GM21737 (cell line): ENCODE measurements around the gene DYDC1.
"Not testable (repeated sequence)": the region's sequence is repeated elsewhere in the genome, so short reads cannot be mapped to it uniquely, and the experiment has no call there.

Source experiments
- ATAC-seq: cut with Tn5 transposase; IDR thresholded peaks from one replicate; pipeline ENCODE4 v1.9.1; 2021; ENCODE audit warnings: mild to moderate bottlenecking, moderate library complexity; ENCODE audit not compliant: unreplicated experiment

The DYDC1 gene

DNA sequence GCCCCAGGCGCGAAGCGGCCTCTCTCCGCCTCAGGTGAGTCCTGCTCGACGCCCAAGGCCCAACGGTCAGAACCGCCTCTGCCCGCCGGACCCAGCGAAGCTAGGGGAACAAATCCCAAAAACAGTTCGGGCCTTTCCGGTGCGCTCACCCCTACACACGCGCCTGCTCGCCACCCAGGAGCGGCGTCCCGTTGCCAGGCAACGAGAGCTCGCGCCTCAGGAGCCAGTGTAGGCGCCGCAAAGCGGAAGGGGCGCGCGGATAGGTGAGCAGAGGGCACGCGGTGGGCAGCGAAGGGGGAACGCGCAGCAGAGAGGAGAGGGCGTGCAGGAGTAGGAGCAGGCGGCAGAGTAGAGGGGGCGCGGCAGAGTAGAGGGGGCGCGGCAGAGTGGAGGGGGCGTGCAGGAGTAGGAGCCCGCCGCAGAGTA, at the start of gene DYDC1, which contains the start of gene DYDC2:
Gene DYDC1, minus strand, starts transcription at position 193 of the 426 bp plus-strand sequence. CDS start 4,154 bp downstream, outside the sequence.
Gene DYDC2, plus strand, starts transcription at position 219 of the 426 bp plus-strand sequence. CDS start 5,663 bp downstream, outside the sequence.
- ATAC-seq, result peak; percentile 87

- ATAC-seq, result no peak
Observed at GRCh38 chr10:80406204-80406603, 49.6 kb upstream of the DYDC1 start.

DNA sequence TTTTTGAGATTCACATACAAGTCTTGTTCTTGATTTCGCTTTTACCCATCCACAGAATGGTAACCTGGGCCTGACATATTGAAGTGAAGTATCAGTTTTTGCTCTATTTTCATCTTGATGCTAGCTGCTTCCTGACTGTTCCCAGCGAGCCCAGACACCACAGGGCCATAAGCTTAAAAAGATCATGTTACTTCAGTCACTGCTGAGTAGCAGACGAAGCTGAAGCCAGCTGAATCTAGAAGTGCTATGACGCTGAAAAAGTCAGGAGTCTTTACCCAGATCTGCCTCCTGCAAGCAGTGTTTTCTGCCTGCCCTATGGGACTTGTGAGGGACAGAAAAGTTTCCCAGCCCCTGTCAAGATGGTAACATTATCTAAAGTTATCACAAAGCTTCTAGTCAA, 49.1 kb upstream of the DYDC1 start:
- no peak for ATAC-seq

GRCh38 chr10:80405035-80405434, 48.5 kb upstream of the DYDC1 start:
- no peak for ATAC-seq

DNA sequence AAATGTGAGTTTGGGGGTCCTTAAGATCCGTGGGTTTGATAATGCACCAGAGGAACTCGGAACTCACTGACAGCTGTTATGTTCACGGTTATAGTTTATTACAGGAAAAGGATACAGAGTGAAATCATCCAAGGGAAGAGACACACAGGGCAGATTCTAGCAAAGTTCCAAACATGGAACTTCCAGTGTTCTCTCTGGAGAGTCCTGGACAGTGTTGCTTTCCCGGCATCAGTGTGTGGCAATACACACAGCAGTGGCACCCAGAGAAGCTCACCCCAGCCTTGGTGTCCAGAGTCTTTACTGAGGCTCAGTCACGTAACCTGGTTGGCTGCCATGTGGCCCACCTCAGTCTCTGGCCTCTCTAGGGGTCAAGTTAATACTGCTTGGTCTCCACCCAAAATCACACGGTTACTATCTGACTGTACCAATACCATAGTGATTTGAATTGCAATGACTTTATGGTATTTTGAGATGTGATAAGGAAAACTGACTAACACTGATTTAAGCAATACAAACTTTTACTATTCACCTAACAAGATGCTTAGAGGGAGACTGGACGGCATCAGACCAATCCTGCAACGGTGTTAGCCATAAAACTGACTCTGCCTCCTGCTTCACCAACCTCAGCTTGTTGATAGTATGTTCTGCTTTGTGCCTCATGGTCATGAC, 43.7 kb upstream of the DYDC1 start:
- no peak for ATAC-seq

- ATAC-seq, result no peak
Observed at GRCh38 chr10:80397014-80397413, 40.5 kb upstream of the DYDC1 start.

DNA sequence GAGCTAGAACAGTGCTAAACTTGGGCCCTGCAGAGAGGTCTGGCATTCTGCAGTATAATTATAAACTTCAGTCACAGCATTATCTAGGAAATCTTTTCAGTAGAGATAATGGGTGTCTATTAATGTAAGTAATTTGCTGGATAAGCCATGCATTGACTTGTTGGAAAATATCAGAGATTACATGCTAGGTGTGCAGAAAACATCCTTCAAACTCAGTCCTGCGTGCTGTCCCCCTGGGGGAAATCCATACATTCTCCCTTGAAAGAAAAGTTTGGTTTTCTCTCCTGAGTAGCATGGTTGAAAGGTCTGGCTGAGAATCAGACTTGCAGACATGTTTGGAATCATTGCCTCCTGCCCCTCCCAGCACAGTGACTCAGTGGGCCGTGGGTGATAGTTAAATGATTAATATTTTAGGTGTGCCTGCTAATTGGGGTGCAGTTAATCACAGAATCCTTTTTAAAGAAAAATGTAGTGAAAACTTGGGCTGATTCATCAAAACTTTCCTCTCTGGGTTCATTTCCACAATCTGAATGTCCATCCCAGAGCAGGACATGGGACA, 37.9 kb upstream of the DYDC1 start:
- ATAC-seq, result no peak

- ATAC-seq, result no peak
Observed at GRCh38 chr10:80392250-80392649, 35.7 kb upstream of the DYDC1 start.

GRCh38 chr10:80390740-80391139, 34.2 kb upstream of the DYDC1 start:
- ATAC-seq, result no peak

DNA sequence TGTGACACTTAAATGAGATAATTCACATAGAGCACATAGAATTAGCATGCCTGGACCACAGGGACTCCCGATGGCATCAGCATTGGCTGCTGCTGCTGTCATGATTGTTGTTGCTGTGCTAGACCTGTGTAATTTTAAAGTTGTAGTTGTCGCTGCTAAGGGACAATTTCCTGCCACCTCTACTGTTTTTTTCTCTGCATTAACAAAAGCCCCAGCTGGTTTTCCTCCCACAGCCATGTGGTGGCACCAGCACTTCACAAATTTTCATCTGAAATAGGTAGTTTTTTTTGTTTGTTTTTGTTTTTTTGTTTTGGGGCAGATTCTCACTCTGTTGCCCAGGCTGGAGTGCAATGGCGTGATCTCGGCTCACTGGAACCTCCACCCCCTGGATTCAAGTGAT, 26.4 kb upstream of the DYDC1 start:
- ATAC-seq, result peak; percentile 63

DNA sequence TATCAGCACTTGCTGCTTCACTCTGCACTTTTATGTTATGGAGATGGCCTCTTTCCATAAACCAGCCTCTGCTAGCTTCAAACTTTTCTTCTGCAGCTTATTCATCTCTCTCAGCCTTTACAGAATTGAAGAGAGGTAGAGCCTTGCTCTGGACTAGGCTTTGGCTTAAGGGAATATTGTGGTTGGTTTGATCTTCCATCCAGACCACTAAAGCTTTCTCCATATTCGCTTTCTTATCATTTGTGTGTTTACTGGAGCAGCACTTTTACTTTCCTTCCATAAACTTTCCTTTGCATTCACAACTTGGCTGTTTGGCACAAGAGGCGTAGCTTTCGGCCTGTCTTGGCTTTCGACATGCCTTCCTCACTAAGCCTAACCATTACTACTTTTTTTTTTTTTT, 23.6 kb upstream of the DYDC1 start:
- no peak for ATAC-seq

DNA sequence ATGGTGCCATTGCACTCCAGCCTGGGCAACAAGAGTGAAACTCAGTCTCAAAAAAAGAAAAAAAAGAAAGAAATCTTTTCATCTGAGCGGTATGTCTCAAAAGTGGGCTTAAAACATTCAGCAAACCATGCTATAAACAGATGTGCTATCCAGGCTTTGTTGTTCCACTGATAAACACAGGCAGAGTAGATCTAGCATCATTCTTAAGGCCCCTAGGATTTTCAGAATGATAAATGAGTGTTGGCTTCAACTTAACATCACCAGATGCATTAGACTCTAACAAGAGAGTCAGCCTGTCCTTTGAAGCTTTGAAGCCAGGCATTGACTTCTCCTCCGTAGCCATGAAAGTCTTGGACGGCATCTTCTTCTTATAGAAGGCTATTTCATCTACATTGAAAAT, 23.1 kb upstream of the DYDC1 start:
- ATAC-seq, result no peak

GRCh38 chr10:80373502-80373901, 16.9 kb upstream of the DYDC1 start:
- no peak for ATAC-seq

GRCh38 chr10:80372675-80373074, 16.1 kb upstream of the DYDC1 start:
- no peak for ATAC-seq

DNA sequence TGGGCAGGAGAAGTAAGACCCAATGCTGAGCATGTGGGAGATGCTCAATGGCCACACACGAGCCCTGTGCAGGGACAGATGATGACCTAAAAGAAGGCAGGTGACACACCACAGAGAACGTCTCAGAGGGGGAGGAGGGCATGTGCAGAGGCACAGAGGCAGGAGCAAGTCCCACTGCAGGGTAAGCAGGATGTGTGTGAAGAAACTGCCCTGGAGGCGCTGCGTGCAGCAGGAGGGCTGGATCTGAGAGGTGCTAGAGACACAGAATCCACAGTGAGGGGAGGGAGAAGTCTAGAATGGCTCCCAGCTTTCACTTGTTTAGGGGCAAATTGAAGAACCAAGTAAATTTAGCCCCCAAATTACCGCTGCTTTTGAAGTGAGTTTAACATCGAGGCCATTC, 14.9 kb upstream of the DYDC1 start:
- ATAC-seq, result no peak

- no peak for ATAC-seq
Observed at GRCh38 chr10:80365510-80365909, 9.0 kb upstream of the DYDC1 start.

DNA sequence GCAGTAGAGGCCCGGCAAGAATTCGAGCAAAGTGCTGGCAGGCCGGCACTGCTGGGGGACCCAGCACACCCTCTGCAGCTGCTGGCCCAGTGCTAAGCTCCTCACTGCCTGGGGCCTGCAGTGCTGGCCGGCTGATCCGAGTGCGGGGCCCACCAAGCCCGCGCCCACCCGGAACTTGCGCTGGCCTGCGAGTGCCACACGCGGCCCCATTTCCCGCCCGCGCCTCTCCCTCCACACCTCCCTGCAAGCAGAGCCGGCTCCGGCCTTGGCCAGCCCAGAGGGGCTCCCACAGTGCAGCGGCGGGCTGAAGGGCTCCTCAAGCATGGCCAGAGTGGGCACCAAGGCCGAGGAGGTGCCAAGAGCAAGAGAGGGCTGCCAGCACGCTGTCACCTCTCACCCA, 3.1 kb upstream of the DYDC1 start:
- no peak for ATAC-seq

DNA sequence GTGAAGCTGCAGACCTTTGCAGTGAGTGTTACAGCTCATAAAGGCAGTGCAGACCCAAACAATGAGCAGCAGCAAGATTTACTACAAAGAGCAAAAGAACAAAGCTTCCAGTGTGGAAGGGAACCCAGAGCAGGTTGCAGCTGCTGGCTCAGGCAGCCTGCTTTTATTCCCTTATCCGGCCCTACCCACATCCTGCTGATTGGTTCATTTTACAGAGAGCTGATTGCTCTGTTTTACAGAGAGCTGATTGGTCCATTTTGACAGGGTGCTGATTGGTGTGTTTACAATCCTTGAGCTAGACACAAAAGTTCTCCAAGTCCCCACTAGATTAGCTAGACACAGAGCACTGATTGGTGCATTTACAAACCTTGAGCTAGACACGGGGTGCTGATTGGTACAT, 2.4 kb upstream of the DYDC1 start:
- not testable (repeated sequence) for ATAC-seq

DNA sequence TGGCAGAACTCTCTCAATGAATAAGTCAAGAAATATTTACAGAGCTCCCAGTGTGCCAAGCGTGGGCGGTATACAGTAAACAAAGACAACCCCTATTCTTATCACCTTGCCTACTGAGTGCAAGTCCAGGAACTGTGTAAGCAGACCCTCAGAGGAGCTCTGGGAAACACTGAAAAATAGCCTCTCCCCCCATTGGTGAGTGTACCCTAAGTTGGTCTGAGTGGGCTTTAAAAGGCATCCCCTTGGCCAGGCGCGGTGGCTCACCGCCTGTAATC, 1.2 kb upstream of the DYDC1 start:
- ATAC-seq, result no peak

DNA sequence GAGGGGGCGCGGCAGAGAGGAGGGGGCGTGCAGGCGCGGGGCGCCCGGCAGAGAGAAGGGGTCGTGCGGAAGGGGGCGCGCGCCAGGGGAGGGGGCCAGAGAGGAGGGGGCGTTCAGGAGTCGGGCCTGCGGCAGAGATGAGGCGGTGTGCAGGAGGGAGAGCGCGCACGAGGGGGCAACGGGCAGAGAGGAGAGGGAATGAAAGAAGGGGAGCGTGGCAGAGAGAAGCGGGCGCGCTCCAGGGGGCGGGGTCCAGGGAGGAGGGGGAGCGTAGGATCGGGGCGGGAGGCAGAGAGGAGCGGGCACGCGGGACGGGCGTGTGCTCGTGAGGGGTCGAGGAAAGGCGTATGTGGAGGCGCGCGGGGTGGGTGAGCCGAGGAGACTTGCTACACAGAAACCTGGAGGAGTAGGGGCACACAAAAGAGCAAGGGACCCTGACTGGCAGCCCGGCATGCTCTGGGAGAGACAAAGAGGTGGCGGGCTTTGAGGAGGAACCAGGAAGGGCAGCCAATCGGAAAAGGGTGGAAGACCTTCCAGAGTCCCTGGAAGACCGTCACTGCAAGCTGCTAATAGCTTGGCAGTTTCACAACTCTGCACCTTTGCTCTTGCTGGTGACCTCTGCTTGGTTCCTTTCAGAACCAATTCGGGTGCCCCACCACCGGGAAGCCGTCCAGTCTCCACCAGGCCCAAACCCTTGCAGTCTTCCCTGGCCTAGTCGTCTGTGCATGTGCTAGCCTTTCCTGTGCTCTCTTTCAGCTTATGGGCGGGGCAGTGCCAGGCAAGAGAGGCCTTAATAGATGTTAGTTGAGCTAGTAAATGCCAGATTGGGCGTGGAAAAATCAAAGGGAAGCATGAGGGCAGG, 665 bp upstream of the DYDC1 start:
- no peak for ATAC-seq

DNA sequence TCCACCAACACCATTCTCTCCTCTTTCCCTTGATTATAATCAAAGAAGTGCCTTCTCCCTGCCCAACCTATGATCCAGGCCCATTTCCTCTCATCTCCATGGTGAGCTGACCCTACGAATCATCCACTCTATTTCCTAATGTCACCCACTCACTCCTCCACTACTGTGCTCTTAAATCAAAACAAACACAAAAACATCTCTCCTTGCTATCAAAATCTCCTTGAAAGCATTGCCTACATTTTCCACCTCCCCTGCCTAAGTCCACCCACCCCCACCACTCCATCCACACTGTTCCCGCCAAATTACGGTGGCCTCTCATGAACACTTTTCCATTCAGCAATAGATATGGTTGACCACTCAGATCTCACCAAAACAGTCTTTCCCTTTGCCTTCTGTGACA, 5.3 kb downstream of the DYDC1 start:
- no peak for ATAC-seq

- ATAC-seq, result no peak
Observed at GRCh38 chr10:80350251-80350650, 6.3 kb downstream of the DYDC1 start.
